Endodermal cell (in vitro differentiated cells): ENCODE results near the gene GPC6. TPM values are rescaled to one million over a fixed set of nuclear protein-coding genes. Genes with fewer than 3 reads are reported as not detected.
A peak's percentile ranks its signal among the peaks of the same experiment; 100 is the strongest.

ENCODE experiments used
- DNase-seq: peaks from one replicate; pipeline ENCODE4 v3.0.0-alpha.2; 2017
- H3K27ac ChIP-seq: 2 replicates; pipeline ENCODE4 v1.5.1; 2013; ENCODE audit warnings: mild to moderate bottlenecking, low read depth, low read length, moderate library complexity
- H3K27me3 ChIP-seq: 2 replicates; pipeline ENCODE4 v1.6.1; 2013; ENCODE audit warnings: mild to moderate bottlenecking, low read length, moderate library complexity; ENCODE audit not compliant: insufficient read depth, control insufficient read depth, poor library complexity, severe bottlenecking
- H3K36me3 ChIP-seq: 2 replicates; pipeline ENCODE4 v1.7.0; 2013; ENCODE audit warnings: mild to moderate bottlenecking, low read length, moderate library complexity; ENCODE audit not compliant: control insufficient read depth, insufficient read depth
- H3K4me1 ChIP-seq: one replicate; pipeline ENCODE4 v1.7.0; 2013; ENCODE audit warnings: low read length; ENCODE audit not compliant: control insufficient read depth, insufficient read depth
- H3K4me3 ChIP-seq: 2 replicates; pipeline ENCODE4 v1.5.1; 2013; ENCODE audit warnings: mild to moderate bottlenecking, low read length, moderate library complexity
- H3K9ac ChIP-seq: 2 replicates; pipeline ENCODE4 v1.6.1; 2013; ENCODE audit warnings: mild to moderate bottlenecking, low read length, moderate library complexity; ENCODE audit not compliant: poor library complexity, severe bottlenecking; ENCODE audit errors: extremely low read depth
- H3K9me3 ChIP-seq: 2 replicates; pipeline ENCODE4 v1.6.1; 2013; ENCODE audit warnings: mild to moderate bottlenecking, low read length, moderate library complexity; ENCODE audit not compliant: control insufficient read depth
- H3K27ac Mint-ChIP-seq: 2 replicates; pipeline ENCODE4 v1.8.0; 2020; ENCODE audit warnings: mixed read lengths
- H3K27me3 Mint-ChIP-seq: 2 replicates; pipeline ENCODE4 v1.8.0; 2021; ENCODE audit warnings: mild to moderate bottlenecking, mixed read lengths; ENCODE audit not compliant: insufficient read depth
- H3K36me3 Mint-ChIP-seq: 2 replicates; pipeline ENCODE4 v1.8.0; 2020; ENCODE audit warnings: low read depth, mixed read lengths
- H3K4me1 Mint-ChIP-seq: 2 replicates; pipeline ENCODE4 v1.8.0; 2020; ENCODE audit warnings: mixed read lengths
- H3K4me3 Mint-ChIP-seq: 2 replicates; pipeline ENCODE4 v1.8.0; 2020; ENCODE audit warnings: mild to moderate bottlenecking, moderate library complexity, mixed read lengths
- H3K9me3 Mint-ChIP-seq: 2 replicates; pipeline ENCODE4 v1.8.0; 2020; ENCODE audit warnings: mild to moderate bottlenecking, mixed read lengths
- WGBS, 2 experiments: methylation state at CpG; one replicate each; pipeline versions ENCODE4 v1.1.5 to v1.1.7; 2013; ENCODE audit warnings: missing lambda C conversion rate in 2 of 2, mixed read lengths in 1 of 2; ENCODE audit not compliant: insufficient coverage in 1 of 2, insufficient read length in 1 of 2; 5-methylcytosine and 5-hydroxymethylcytosine counted together
- total RNA-seq, 2 donors: library from RNA; stranded (reverse); fragmentation: NEBNext Ultra II Directional in 1 of 2; extraction: Animal tissue kit (Norgen Biotek cat#: 25700) in 1 of 2; gene quantifications; 2 replicates in 1 of 2; 3 replicates in 1 of 2; pipeline ENCODE4 v1.2.1, GENCODE V29; 2021
- TF ChIP-seq, protein P1 (sequence below): fragments of 200-600 bp; sonication (generic); conservative IDR thresholded peaks from 2 replicates; pipeline ENCODE4 v1.5.0; 2021; ENCODE audit warnings: antibody characterized with exemption, mild to moderate bottlenecking

The GPC6 gene
- total RNA-seq, 2 donors from 2014 or later: 69.6 to 80.4 TPM

DNA sequence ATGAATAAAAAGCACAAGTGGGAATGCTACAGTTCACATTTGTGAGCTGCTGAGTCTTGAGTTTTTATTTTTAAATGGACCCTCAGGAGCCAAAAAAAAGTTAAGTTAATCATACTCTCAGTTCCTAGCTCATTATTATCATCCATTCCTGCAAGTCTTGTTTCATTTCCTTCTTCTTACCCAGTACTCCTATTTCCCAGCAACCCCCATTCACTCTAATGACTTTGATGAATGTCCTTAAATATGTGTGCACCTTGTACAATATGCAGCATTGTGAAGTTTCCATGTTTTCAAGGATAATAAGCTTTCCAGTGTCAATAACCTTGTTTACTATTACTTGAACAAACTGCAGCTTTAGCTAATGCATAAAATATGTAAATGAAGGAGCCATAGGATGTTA is 886.6 kb downstream of the GPC6 start:
- Histone ChIP-seq H3K27me3 (no peaks in the 10 kb centered on the region), H3K9me3 (no peaks in the 10 kb centered on the region), H3K4me1 (no peaks in the 10 kb centered on the region), H3K9ac (no peak overlapping the region), H3K36me3 (no peaks in the 10 kb centered on the region), H3K4me3 (no peak overlapping the region), H3K27ac (no peak overlapping the region)
- H3K4me3 Mint-ChIP-seq: no peak overlapping the region
- no peaks in the 10 kb centered on the region for H3K9me3 Mint-ChIP-seq
- no peaks in the 10 kb centered on the region for H3K27me3 Mint-ChIP-seq
- no peaks in the 10 kb centered on the region for H3K36me3 Mint-ChIP-seq
- H3K27ac Mint-ChIP-seq: no peak overlapping the region
- peaks cover 22% of the 10 kb centered on the region for H3K4me1 Mint-ChIP-seq
- TF ChIP-seq, protein P1, sequence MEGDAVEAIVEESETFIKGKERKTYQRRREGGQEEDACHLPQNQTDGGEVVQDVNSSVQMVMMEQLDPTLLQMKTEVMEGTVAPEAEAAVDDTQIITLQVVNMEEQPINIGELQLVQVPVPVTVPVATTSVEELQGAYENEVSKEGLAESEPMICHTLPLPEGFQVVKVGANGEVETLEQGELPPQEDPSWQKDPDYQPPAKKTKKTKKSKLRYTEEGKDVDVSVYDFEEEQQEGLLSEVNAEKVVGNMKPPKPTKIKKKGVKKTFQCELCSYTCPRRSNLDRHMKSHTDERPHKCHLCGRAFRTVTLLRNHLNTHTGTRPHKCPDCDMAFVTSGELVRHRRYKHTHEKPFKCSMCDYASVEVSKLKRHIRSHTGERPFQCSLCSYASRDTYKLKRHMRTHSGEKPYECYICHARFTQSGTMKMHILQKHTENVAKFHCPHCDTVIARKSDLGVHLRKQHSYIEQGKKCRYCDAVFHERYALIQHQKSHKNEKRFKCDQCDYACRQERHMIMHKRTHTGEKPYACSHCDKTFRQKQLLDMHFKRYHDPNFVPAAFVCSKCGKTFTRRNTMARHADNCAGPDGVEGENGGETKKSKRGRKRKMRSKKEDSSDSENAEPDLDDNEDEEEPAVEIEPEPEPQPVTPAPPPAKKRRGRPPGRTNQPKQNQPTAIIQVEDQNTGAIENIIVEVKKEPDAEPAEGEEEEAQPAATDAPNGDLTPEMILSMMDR: no peak
- DNase-seq: no peak

GRCh38 chr13:94114166-94114565 is 887.6 kb downstream of the GPC6 start:
- Histone ChIP-seq H3K9me3 (no peaks in the 10 kb centered on the region), H3K9ac (no peak overlapping the region), H3K4me3 (no peak overlapping the region), H3K4me1 (peaks cover 2% of the 10 kb centered on the region), H3K27me3 (no peaks in the 10 kb centered on the region), H3K27ac (no peak overlapping the region), H3K36me3 (no peaks in the 10 kb centered on the region)
- Mint-ChIP-seq H3K4me3 (no peak overlapping the region), H3K36me3 (no peaks in the 10 kb centered on the region), H3K27me3 (no peaks in the 10 kb centered on the region), H3K27ac (no peak overlapping the region), H3K4me1 (peaks cover 24% of the 10 kb centered on the region), H3K9me3 (no peaks in the 10 kb centered on the region)
- DNase-seq: no peak
- WGBS, 2 experiments: 93 to 100% methylated on average over 1 of the region's 1 CpG
- TF ChIP-seq, protein P1: no peak

- no peak overlapping the region for H3K4me3 Mint-ChIP-seq
- no peaks in the 10 kb centered on the region for H3K27me3 Mint-ChIP-seq
- TF ChIP-seq, protein P1: peak; percentile 57
- H3K9ac ChIP-seq: no peak overlapping the region
- H3K27ac Mint-ChIP-seq: no peak overlapping the region
- no peaks in the 10 kb centered on the region for H3K27me3 ChIP-seq
- H3K4me1 Mint-ChIP-seq: peaks cover 32% of the 10 kb centered on the region
- DNase-seq: no peak
- H3K4me3 ChIP-seq: no peak overlapping the region
- H3K27ac ChIP-seq: no peak overlapping the region
- 92 to 100% methylated on average over 1 of the region's 1 CpG for WGBS, 2 experiments
- no peaks in the 10 kb centered on the region for H3K36me3 Mint-ChIP-seq
- no peaks in the 10 kb centered on the region for H3K9me3 ChIP-seq
- no peaks in the 10 kb centered on the region for H3K36me3 ChIP-seq
- no peaks in the 10 kb centered on the region for H3K9me3 Mint-ChIP-seq
- H3K4me1 ChIP-seq: peaks cover 3% of the 10 kb centered on the region
Measured at GRCh38 chr13:94115054-94115453, 888.4 kb downstream of the GPC6 start.
